ENCODE measurements around the gene TMEM132E.

TMEM132E gene

DNA sequence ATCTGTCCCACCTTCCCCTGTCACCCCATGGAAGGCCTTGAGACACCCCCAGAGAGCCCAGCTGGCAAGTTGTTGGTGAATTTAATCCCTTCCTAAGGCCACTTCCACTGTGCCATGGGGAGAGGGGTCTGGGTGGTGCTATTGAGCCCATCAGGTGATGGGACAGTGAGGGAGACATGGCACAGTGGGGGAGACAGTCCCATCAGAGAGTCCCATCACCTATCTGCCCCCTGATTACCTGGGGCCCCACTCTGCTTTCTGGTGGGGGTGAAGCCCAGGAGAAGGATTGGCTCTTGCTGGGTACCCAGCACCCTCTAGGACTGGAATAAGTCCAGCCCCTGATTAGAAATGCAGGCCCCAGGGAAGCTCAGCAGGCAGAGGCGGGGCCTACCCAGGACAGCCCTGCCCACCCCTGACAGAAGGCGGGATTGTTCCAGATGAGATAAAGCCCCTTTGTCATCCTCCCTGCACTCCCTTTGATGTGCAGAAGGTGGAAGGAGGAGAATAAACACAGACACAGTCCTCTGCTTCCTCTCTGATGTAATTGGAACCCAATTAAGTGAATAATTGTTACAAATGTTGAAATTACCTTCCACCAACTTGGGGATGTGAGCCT is 18.9 kb downstream of the TMEM132E start:
- no peak for DNase-seq (ENCODE audit: low read depth in 2 of 2)

- DNase-seq (ENCODE audit: low read depth in 2 of 2), result no peak
Measured at GRCh38 chr17:34601416-34601815, 22.0 kb downstream of the TMEM132E start.

- no peak for DNase-seq (ENCODE audit: low read depth in 2 of 2)
Measured at GRCh38 chr17:34603974-34604373, 24.6 kb downstream of the TMEM132E start.

- DNase-seq (ENCODE audit: low read depth in 2 of 2), result no peak
Measured at GRCh38 chr17:34606763-34607162, 27.4 kb downstream of the TMEM132E start.

DNA sequence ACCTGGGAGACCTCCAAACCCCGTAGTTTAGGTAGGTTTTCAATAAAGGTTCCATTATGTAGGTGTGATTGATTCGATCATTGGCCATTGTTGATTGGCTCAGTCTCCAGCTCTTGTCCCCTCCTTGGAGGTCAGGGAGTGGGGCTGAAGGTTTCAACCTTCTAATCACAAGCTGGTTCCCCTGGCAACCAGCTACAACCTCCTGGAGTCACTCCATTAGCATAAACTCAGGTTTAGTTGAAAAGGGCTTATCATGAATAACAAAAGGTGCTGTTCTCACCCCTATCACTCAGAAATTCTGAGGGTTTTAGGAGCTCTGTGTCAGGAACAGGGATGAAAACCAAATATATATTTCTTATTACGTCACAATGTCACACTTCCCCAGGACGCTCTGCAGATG is 28.5 kb downstream of the TMEM132E start:
- DNase-seq (ENCODE audit: low read depth in 2 of 2), result no peak

GRCh38 chr17:34609210-34609609 is 29.8 kb downstream of the TMEM132E start:
- DNase-seq (ENCODE audit: low read depth in 2 of 2), result no peak

DNA sequence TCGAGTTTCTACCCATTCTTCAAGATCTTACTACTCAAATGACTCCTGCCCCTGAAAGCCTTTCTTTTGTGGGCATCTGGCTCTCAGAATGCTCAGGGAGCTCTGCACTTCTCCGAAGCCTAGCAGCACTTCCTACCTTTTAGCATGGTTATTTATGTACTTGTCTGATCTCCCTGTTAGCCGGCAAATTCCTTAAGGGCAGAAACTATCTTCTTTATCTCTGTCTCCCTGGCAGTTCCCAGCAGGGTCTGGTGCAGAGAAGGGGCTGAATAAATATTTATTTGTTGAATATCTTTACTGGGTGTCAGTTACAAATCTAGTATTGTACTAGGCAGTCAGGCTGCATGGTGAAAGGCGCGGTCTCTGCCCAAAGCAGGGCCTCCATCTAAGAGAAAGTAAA is 30.7 kb downstream of the TMEM132E start:
- no peak for DNase-seq (ENCODE audit: low read depth in 2 of 2)

DNA sequence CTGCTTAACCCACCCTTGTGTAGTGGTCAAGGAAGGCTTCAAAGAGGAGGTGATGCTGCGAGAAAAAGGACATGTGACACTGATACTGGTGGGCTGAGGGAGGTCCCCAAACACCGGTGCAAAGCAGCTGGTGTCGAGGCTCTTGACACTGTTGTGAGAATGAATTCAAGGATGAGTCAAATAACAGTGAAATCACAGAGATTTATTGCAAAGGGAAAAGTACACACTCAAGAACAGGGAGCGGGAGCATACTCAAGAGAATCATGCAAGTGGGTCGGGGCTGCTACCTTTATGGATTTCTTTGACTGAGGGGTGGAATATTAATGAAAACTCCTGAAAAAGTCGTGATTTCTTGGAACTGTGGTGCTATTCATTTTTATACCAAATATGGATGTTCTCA is 31.1 kb downstream of the TMEM132E start:
- no peak for DNase-seq (ENCODE audit: low read depth in 2 of 2)

DNA sequence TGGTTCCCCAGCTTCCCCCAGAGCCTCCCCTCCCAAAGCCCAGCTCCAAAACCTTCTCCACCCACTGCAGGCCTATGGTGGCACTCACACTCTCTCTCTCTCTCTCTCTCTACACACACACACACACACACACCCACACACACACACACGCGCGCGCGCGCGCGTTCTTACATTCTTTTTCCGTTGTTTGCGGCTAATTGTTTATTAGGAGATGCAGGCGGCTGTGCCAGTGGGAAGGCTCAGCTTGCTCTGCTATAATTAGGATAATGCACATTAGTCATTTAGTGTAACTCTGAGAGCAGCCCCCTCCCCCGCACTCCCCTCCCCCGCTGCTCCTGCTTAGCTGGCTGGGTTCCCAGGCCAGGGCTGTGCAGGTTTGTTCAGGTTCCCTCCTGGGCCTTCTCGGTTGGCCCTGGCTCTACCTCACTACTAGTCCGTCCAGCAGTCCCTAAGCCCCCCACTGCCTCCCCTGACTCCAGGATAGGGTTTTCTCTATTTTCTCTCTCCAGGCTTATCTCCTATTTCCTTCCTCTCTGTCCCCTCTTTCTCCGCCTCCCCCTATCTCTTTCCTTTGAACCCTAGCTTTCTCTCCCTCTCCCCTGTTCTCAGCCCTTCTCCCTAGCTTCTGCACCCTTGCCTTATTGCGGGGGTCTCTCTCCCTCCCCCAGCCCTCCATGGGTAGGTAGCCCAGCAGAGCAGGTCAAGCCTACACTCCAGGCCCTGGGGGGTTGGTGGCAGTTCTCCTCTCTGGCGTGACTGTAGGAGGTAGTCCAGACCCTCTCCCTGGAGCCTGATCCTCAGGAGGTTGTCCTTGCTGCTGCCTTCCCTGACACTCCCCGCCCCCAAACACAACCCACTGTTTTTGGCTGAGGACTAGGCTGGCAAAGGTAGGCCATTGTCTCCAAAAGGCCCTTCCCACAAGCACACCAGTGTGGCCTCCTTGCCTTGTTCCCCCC is 34.0 kb downstream of the TMEM132E start:
- no peak for DNase-seq (ENCODE audit: low read depth in 2 of 2)

DNA sequence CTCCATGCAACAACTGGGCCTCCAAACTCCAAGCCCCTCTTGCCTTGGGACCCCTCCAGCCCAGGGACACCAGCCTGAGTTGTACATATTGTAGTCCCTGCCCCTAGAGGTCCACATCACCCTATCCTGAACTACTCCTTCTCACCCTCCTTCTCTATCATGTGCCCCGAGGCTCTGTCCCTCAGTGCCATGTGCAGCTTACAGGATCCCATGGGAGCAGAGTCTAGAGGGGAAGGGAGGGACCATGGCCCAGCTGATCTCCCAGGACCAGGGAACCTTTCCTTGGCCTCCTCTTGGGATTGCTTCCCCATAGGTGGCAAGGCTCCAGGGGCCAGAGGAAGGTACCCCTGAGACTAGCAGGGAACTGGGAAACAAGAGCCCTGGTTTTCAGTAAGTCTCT is 35.3 kb downstream of the TMEM132E start:
- DNase-seq (ENCODE audit: low read depth in 2 of 2), result no peak

GRCh38 chr17:34615326-34615725 is 35.9 kb downstream of the TMEM132E start:
- DNase-seq (ENCODE audit: low read depth in 2 of 2), result no peak

DNA sequence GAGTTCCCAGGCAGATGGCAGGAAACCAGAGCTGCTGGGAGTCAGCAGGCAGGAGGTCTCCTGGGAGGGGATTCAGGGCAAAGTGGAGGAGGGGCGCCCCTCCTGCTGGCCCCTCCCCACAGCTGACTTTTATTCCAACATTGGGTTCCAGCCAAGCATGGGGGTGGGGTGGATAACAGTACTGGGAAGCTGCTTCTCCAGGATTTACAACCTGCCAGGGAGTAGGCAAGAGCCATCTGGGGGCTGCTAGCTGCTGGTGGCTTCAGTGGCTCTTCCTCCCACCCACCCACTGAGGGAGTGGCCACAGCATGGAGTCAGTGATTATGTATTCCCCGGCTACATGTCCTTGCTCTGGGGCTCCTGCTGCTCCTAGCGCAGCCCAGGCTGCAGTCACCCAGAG is 36.8 kb downstream of the TMEM132E start:
- no peak for DNase-seq (ENCODE audit: low read depth in 2 of 2)

DNA sequence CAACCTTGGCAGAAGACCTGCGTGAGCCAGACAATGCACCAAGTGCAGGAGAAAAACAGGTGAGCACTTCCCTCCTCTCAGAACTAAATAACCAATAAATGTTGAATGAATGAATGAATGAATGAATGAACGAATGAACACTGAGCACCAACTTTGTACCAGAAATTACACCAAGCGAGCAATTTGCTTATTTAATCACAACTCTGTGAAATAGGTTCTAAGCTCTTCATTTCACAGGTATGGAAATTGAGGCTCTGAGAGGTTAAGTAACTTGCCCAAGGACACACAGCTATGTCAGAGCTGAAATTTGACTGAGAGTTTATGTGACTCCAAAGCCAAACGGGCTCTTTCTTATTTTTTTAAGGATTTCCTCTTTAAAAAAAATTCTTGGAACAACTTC is 38.0 kb downstream of the TMEM132E start:
- no peak for DNase-seq (ENCODE audit: low read depth in 2 of 2)

- no peak for DNase-seq (ENCODE audit: low read depth in 2 of 2)
Measured at GRCh38 chr17:34619687-34620217, 40.4 kb downstream of the TMEM132E start.

DNA sequence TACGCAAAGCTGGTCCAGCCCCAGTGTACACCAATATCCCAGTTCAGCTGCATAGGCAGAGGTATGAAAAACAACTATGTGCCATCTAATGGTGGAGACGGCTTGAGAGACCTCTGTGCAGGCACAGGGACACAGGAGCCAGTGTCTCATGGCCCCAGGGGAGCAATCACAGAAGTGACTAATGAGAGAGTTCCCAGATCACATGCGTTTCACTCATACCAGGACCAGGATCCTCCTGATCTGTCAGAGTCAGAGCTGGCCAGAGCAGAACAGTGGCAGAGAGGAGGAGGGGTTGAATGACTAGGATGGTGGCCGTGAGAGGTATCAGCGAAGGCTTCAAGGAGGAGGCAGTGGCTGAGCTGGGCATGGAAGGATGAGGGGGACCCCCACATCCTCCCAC is 41.1 kb downstream of the TMEM132E start:
- no peak for DNase-seq (ENCODE audit: low read depth in 2 of 2)

GRCh38 chr17:34622862-34623623 is 43.7 kb downstream of the TMEM132E start:
- DNase-seq (ENCODE audit: low read depth in 2 of 2), result no peak

DNA sequence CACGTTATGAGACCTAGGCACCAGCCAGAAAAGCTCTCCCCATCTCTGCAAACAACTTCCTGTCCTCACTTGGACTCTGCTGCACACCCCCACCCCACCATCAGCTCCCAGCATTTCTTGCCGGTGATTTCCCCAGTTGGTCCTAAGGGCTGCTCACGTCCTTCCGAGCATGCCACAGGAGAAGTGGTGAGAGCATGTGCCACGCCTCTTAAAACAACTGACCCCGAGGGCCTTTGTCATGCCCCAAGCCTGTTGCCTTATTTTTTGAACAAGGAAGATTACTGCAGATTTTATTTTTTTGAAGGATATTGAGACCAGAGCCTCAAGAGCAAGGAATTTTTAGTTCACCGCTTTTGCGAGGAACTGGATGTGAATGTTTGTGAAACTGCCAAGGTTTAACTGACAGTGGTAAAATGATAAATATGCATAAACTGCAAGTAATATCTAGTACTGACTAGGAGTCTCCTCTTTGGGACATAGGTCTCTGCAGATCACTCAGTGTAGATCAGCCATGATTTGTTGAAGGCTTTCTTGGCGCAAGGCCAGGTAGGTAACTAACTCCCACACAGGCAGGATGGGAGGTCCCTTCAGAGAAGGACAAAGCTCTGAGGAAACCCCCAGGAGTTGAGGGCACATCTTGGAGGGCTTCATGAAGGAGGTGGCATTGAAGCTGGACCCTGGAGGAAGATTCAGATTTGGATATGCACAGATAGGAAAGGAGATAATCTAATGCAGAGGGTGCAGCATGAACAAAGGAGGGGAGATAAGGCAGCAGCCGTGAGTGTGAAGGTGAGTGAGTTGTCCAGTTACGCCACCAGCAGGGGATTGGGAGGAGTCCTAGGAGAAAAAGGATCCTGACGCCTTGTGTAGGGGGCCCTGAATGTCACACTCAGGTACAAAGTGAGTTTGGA is 44.7 kb downstream of the TMEM132E start:
- DNase-seq (ENCODE audit: low read depth in 2 of 2), result no peak

- DNase-seq (ENCODE audit: low read depth in 2 of 2), result no peak
Measured at GRCh38 chr17:34624767-34625383, 45.5 kb downstream of the TMEM132E start.

- DNase-seq (ENCODE audit: low read depth in 2 of 2), result no peak
Measured at GRCh38 chr17:34626121-34626681, 46.8 kb downstream of the TMEM132E start.

- no peak for DNase-seq (ENCODE audit: low read depth in 2 of 2)
Measured at GRCh38 chr17:34628879-34629278, 49.5 kb downstream of the TMEM132E start.

Data from stimulated activated CD4-positive, alpha-beta T cell treated with anti-CD3 and anti-CD28 coated beads, Interleukin-1b, Interleukin-23, amount 100 ng/mL, for 4 hours (primary cell).